Activated naive CD8-positive, alpha-beta T cell treated with anti-CD3 and anti-CD28 coated beads, Interleukin-2, amount 10 ng/mL, durations not matched to agents 7 days and 5 days (primary cell): ENCODE measurements around the gene EEPD1. TPM values are rescaled to one million over a fixed set of nuclear protein-coding genes. Genes with fewer than 3 reads are reported as not detected.

Experiments used
- ATAC-seq: fragments of 150-1000 bp; cut with Tn5 transposase; one replicate; pipeline ENCODE4 v1.10.0; 2021; ENCODE audit warnings: low read depth, moderate library complexity
- POLR2A ChIA-PET: fragments of 350-600 bp; sonication (Branson Sonifier 250); formaldehyde crosslinking; loops from one replicate; lab custom pipeline; 2021; ENCODE audit warnings: antibody characterized with exemption; lab: Charles Lee
- DNase-seq: peaks from one replicate; pipeline ENCODE4 v3.0.0; 2021
- H3K27ac Mint-ChIP-seq: one replicate; pipeline ENCODE4 v1.8.0; 2022; ENCODE audit warnings: mild to moderate bottlenecking, mixed read lengths
- H3K27me3 Mint-ChIP-seq: one replicate; pipeline ENCODE4 v1.8.0; 2022; ENCODE audit warnings: mild to moderate bottlenecking, moderate library complexity, mixed read lengths
- H3K36me3 Mint-ChIP-seq: one replicate; pipeline ENCODE4 v1.8.0; 2021; ENCODE audit warnings: mild to moderate bottlenecking, mixed read lengths
- H3K4me1 Mint-ChIP-seq: one replicate; pipeline ENCODE4 v1.8.0; 2021; ENCODE audit warnings: mixed read lengths
- H3K4me3 Mint-ChIP-seq: one replicate; pipeline ENCODE4 v1.8.0; 2022; ENCODE audit warnings: mild to moderate bottlenecking, moderate library complexity, mixed read lengths
- H3K9me3 Mint-ChIP-seq: one replicate; pipeline ENCODE4 v1.8.0; 2021; ENCODE audit warnings: mixed read lengths
- total RNA-seq, 2 experiments: library from RNA; stranded (reverse); gene quantifications; one replicate each; pipeline ENCODE4 v1.2.3, GENCODE V29; 2021

EEPD1 gene
- total RNA-seq, 2 experiments from 2014 or later, result 2.0 to 2.3 TPM

DNA sequence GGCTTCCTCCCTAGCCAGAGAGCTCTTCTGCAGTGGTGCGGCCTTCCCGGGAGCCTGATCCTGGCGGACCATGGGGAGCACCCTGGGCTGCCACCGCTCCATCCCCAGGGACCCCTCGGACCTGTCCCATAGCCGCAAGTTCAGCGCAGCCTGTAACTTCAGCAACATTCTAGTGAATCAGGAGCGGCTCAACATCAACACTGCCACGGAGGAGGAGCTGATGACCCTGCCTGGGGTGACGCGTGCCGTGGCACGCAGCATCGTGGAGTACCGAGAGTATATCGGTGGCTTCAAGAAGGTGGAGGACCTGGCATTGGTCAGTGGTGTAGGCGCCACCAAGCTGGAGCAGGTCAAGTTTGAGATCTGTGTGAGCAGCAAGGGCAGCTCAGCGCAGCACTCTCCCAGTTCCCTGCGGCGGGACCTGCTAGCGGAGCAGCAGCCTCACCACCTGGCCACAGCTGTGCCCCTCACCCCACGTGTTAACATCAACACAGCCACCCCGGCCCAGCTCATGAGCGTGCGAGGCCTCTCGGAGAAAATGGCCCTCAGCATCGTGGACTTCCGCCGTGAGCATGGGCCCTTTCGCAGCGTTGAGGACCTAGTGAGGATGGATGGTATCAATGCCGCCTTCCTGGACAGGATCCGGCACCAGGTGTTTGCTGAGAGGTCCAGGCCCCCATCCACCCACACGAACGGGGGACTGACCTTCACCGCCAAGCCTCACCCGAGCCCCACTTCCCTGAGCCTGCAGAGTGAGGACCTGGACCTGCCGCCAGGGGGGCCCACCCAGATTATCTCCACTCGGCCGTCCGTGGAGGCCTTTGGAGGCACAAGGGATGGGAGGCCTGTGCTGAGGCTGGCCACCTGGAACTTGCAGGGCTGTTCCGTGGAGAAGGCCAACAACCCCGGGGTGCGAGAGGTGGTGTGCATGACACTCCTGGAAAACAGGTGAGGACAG is 1.5 kb downstream of the EEPD1 start:
- Mint-ChIP-seq H3K27me3 (peaks cover 5% of the 10 kb centered on the region), H3K27ac (no peak overlapping the region), H3K4me1 (peaks cover 4% of the 10 kb centered on the region), H3K4me3 (peak overlapping the region; percentile 65), H3K36me3 (no peaks in the 10 kb centered on the region), H3K9me3 (no peaks in the 10 kb centered on the region)
- DNase-seq (no peak), ATAC-seq (no peak)
- POLR2A ChIA-PET, result no interaction called here

DNA sequence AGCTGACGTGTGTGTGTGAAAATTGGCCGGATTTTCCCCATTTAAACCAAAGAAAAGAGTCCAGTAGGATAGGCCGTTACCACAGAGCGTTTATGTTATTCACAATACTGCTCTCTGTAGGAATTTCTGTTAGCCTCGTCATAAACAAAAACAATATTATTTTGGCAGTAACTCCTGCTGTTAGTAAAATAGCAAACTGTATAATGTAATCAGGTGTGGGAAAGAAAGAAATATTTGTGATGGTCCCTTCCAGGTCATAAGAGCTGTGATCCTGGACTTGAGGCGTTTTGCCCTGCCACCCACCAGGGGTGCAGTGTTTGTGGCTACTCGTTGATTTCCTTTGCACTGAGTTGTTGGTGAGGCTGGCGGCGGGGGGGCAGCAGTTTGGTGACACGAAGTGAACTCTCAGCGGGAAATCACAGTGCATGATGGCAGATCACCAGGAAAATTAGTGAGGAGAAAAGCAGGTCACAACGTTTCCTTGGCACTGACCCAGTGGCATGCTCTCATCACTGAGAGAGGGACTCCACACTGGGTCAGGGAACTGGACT is 2.8 kb downstream of the EEPD1 start:
- ATAC-seq, result no peak
- Mint-ChIP-seq H3K4me3 (no peak overlapping the region), H3K36me3 (no peaks in the 10 kb centered on the region), H3K27me3 (peaks cover 5% of the 10 kb centered on the region), H3K27ac (no peak overlapping the region), H3K9me3 (no peaks in the 10 kb centered on the region), H3K4me1 (peaks cover 4% of the 10 kb centered on the region)
- DNase-seq, result no peak
- POLR2A ChIA-PET, result no interaction called here

DNA sequence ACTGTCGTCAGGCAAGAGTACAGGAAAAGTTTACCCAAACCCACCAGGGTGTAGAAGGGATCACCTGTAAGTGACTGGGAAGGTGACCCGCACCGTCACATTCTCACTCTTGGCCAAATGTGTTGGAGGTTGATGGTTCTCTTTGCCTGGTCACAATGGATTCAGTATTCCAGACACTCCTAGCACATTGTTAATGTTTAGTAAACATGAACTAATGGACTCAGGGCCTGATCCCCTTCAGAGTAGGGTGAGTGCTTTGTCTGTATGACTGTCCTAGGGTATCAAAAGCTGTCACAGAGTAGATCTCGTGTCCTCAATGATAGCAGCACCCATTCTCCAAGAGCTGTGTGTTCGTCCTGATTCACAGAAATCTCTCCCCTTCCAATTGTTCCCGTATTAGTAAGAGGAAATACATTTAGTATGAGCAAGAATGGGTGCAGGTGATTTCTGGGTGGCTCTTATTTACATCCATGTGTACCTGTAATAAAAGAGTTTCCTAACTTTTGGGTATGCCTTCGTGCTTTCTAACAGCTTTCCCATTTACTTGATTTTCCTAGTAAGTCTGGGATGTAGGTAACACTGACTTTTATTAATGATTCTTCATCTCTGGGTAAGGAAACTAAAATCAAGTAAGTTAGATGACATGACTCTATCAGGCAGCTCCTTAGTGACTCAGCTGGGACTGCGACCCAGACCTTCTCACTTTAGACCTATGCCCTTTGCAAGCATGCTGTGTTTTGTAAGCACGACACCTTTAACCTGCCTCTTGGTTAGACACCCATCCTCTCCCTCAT is 4.7 kb downstream of the EEPD1 start:
- DNase-seq (no peak), ATAC-seq (no peak)
- POLR2A ChIA-PET, result interaction anchor here (0.6 kb wide), 1 partner anchor 16 kb away, joined by 3 read pairs; no protein-coding TSS in a partner anchor
- H3K36me3 Mint-ChIP-seq, result no peaks in the 10 kb centered on the region
- no peak overlapping the region for H3K27ac Mint-ChIP-seq
- no peaks in the 10 kb centered on the region for H3K9me3 Mint-ChIP-seq
- no peaks in the 10 kb centered on the region for H3K4me1 Mint-ChIP-seq
- peaks cover 5% of the 10 kb centered on the region for H3K27me3 Mint-ChIP-seq
- H3K4me3 Mint-ChIP-seq, result no peak overlapping the region

DNA sequence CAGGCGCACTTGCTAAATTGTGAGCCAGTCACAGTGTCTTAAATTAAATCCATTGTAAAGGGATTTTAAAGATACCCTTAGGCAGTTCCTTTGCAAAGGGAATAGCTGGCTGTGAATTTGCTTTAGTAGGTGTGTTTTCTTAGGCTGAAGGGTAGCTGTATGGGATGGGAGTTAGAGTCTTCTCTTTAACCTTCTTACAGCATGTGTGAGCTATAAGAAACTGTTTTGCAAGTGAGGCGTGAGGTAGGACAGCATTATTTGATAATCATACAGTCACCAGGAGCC is 5.2 kb downstream of the EEPD1 start:
- no peak for ATAC-seq
- POLR2A ChIA-PET, result no interaction called here
- Mint-ChIP-seq H3K4me1 (no peaks in the 10 kb centered on the region), H3K27ac (no peak overlapping the region), H3K27me3 (peaks cover 5% of the 10 kb centered on the region), H3K4me3 (no peak overlapping the region), H3K36me3 (no peaks in the 10 kb centered on the region), H3K9me3 (no peaks in the 10 kb centered on the region)
- DNase-seq, result no peak

DNA sequence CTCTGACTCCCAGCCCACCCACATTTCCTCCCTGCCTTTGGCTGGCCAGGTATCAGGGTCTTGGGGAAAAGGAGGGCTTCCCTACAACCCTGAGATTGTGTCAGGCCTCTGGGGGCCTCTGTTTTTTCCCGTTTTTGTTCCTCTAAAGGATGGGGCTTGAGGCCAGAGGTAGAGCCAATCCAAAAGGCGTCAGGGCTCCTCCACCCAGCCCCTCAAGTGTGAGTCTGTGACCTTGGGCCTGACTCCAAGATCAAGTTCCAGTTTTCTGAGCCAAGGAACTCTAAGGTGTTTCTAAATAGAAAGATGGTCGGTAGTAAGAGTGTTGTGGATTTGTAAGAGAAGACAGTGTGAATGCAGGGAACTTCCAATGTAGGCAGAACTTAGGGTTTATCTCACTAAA is 6.6 kb downstream of the EEPD1 start:
- ATAC-seq (no peak), DNase-seq (no peak)
- no peaks in the 10 kb centered on the region for H3K9me3 Mint-ChIP-seq
- peaks cover 5% of the 10 kb centered on the region for H3K27me3 Mint-ChIP-seq
- POLR2A ChIA-PET, result no interaction called here
- H3K4me1 Mint-ChIP-seq, result no peaks in the 10 kb centered on the region
- no peaks in the 10 kb centered on the region for H3K36me3 Mint-ChIP-seq
- no peak overlapping the region for H3K27ac Mint-ChIP-seq
- no peak overlapping the region for H3K4me3 Mint-ChIP-seq

DNA sequence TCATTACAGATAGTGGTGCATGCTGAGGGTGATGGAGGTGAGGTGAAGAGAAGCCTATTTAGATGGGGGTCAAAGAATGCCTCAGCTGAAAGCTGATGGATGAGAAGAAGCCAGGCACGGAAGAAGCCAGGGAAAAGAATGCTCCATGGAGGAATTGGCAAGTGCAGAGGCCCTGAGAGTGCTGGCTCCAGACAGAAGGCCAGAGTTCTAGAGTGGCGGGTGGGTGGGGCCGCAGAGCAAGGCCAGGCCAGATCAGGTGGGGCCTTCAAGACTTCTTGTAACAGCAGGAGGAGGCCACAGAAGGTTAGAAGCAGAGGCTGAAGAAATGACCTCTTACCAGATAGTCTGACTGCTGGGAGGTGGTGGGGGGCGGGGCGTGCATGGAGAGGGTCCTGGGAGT is 7.3 kb downstream of the EEPD1 start:
- DNase-seq (no peak), ATAC-seq (no peak)
- Mint-ChIP-seq H3K27me3 (peaks cover 5% of the 10 kb centered on the region), H3K36me3 (no peaks in the 10 kb centered on the region), H3K9me3 (no peaks in the 10 kb centered on the region), H3K27ac (no peak overlapping the region), H3K4me3 (no peak overlapping the region), H3K4me1 (no peaks in the 10 kb centered on the region)
- POLR2A ChIA-PET, result no interaction called here

DNA sequence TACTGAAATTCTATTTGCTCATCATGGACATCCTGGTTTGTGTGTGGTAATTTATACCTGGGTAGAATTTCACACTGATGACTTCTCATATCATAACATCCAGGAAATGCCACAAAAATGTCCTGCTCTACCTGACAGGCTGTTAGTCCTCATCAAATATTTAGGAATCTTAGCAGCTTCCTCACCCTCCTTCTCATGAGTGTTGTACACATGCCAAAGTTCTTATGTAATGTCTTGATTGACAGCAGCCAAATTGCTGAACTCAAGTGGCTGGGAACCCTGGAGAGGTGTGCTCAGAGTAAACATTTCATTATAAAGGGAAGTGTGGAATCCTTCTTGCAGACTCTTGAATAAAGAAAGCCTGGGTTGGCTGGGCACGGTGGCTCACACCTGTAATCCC is 8.9 kb downstream of the EEPD1 start:
- no peaks in the 10 kb centered on the region for H3K9me3 Mint-ChIP-seq
- ATAC-seq (no peak), DNase-seq (no peak)
- H3K27me3 Mint-ChIP-seq, result no peaks in the 10 kb centered on the region
- H3K27ac Mint-ChIP-seq, result no peak overlapping the region
- POLR2A ChIA-PET, result no interaction called here
- no peak overlapping the region for H3K4me3 Mint-ChIP-seq
- no peaks in the 10 kb centered on the region for H3K4me1 Mint-ChIP-seq
- no peaks in the 10 kb centered on the region for H3K36me3 Mint-ChIP-seq

DNA sequence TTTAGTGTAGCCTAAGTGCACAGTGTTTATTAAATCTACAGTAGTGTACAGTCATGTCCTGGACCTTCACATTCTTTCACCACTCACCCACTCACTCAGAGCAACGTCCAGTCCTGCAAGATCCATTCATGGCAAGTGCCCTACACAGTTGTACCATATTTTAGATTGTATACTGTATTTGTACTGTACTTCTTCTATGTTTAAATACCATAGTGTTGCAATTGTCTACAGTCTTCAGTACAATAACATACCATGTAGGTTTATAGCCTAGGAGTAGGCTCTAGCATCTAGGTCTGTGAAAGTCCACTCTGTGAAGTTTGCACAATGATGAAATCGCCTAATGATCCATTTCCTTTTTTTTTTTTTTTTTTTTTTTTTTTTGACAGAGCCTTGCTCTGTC is 12.0 kb downstream of the EEPD1 start:
- POLR2A ChIA-PET, result no interaction called here
- no peak overlapping the region for H3K27ac Mint-ChIP-seq
- H3K4me1 Mint-ChIP-seq, result no peaks in the 10 kb centered on the region
- no peaks in the 10 kb centered on the region for H3K9me3 Mint-ChIP-seq
- DNase-seq (no peak), ATAC-seq (no peak)
- peaks cover 2% of the 10 kb centered on the region for H3K27me3 Mint-ChIP-seq
- H3K36me3 Mint-ChIP-seq, result no peaks in the 10 kb centered on the region
- H3K4me3 Mint-ChIP-seq, result no peak overlapping the region

DNA sequence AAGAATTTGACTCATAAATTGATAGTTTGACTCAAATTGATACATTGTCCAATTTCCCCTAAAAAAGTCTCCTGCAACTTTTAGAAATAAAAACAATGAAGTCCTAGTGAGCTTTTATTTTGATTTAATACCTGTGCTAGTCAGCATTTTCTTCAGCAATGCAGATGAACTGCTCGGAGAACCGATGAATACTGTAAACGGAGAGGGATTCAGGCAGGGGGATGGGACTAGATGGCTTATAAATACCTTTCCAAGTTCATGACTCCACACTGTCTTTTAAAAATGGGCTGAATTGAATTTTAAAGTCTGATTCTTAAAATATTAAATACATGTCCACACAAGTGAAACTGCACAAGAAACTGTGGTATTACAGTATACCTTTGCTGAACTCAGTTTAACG is 12.7 kb downstream of the EEPD1 start:
- DNase-seq (no peak), ATAC-seq (no peak)
- Mint-ChIP-seq H3K4me1 (no peaks in the 10 kb centered on the region), H3K27me3 (peaks cover 6% of the 10 kb centered on the region), H3K4me3 (no peak overlapping the region), H3K27ac (no peak overlapping the region), H3K36me3 (no peaks in the 10 kb centered on the region), H3K9me3 (no peaks in the 10 kb centered on the region)
- POLR2A ChIA-PET, result no interaction called here

DNA sequence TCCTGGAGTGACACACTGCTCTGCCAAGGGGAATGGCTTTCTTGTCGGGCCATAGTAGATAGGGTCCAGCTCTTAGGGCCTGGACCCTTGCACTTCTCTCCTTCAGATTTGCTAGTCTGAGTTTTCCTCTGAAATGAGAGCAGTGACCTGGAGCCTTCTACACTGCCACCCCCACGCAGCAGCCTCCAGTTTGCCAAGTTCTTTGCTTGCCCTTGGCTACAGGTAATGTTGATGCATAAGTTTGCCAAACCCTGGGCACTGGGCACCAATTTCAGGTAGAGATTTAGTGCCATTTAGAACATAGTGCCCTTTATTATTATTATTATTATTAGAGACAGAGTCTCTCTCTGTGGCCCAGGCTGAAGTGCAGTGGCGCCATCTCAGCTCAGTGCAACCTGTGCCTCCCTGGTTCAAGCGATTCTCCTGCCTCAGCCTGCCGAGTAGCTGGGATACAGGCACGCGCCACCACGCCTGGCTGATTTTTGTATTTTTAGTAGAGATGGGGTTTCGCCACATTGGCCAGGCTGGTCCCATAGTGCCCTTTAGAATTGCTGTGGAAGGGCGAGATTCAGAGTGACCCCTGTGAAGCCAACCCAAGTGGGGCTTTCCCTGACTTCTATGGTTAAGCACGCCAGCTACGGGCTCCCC is 14.5 kb downstream of the EEPD1 start:
- POLR2A ChIA-PET, result no interaction called here
- Mint-ChIP-seq H3K9me3 (no peaks in the 10 kb centered on the region), H3K27ac (no peak overlapping the region), H3K36me3 (no peaks in the 10 kb centered on the region), H3K27me3 (peaks cover 6% of the 10 kb centered on the region), H3K4me1 (peaks cover 4% of the 10 kb centered on the region), H3K4me3 (no peak overlapping the region)
- ATAC-seq (no peak), DNase-seq (no peak)

DNA sequence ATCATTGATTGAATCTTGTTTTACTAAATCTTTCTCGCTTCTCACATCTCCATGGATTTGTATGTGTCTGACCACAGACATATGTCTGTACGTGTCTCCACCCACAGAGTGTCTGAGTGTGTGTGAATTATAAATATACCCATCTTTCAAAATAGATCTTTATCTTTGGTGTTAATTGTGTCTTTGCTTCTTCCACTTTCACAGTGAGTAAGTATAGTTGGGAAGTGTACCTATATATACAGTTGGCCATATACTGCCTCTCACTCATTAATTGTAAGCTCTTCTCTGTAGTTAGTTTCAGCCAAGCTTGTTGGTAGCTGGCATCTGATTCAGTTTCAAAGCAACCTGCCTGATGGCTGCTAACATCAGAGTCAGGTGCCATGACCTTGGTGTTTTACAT is 18.4 kb downstream of the EEPD1 start:
- DNase-seq (no peak), ATAC-seq (no peak)
- Mint-ChIP-seq H3K27ac (no peak overlapping the region), H3K4me1 (peaks cover 4% of the 10 kb centered on the region), H3K27me3 (peaks cover 8% of the 10 kb centered on the region), H3K36me3 (no peaks in the 10 kb centered on the region), H3K9me3 (no peaks in the 10 kb centered on the region), H3K4me3 (no peak overlapping the region)
- POLR2A ChIA-PET, result no interaction called here

DNA sequence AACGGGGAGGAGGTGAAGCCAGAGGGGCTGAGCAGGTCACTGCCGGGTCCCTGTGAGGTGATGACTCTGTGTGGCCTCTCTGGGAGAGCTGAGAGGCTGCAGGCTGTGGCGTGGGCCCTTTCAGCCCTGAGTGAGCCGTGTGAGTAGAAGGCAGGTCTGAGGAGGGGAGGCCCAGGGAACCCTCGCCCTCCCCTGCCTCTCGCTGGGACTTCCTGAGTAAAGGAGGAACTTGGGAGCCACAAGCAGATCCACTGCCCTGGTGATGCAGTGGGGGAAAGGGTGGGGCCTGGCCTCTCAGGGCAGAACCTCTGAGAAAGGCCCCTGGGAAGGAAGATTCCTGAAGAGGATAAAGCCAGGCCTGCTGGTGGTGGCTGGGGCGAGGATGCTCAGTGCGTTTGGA is 22.8 kb downstream of the EEPD1 start:
- no peak overlapping the region for H3K27ac Mint-ChIP-seq
- H3K4me3 Mint-ChIP-seq, result no peak overlapping the region
- POLR2A ChIA-PET, result no interaction called here
- ATAC-seq (no peak), DNase-seq (no peak)
- H3K27me3 Mint-ChIP-seq, result peaks cover 2% of the 10 kb centered on the region
- H3K36me3 Mint-ChIP-seq, result no peaks in the 10 kb centered on the region
- H3K4me1 Mint-ChIP-seq, result peaks cover 4% of the 10 kb centered on the region
- no peaks in the 10 kb centered on the region for H3K9me3 Mint-ChIP-seq

DNA sequence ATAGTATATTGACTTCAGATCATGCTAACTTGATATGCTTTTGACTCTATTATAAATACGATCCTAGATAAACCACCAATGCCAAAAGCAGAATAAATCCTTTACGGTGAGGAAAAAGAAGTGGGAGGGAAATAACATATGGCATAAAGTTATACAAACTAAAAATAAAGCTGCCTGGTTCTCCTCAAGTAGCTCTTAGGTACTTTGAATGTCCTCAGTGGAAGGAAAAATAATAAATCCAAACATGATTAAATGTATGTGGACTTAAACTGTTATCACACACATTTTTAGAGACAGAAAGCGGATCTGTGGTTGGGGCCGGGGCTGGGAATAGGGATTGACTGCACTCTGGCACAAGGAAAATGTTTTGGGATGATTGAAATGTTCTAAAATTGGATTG is 23.6 kb downstream of the EEPD1 start:
- Mint-ChIP-seq H3K27me3 (peaks cover 2% of the 10 kb centered on the region), H3K36me3 (no peaks in the 10 kb centered on the region), H3K4me3 (no peak overlapping the region), H3K9me3 (no peaks in the 10 kb centered on the region), H3K27ac (no peak overlapping the region), H3K4me1 (peaks cover under 1% of the 10 kb centered on the region)
- ATAC-seq (no peak), DNase-seq (no peak)
- POLR2A ChIA-PET, result no interaction called here
